Common myeloid progenitor, CD34-positive (primary cell): ENCODE results near the gene PBXIP1.
A peak's percentile ranks its signal among the peaks of the same experiment; 100 is the strongest.
"Not testable (repeated sequence)": the region's sequence is repeated elsewhere in the genome, so short reads cannot be mapped to it uniquely, and the experiment has no call there.

Experiments
- CTCF ChIA-PET: fragments of 350-600 bp; sonication (Branson Sonifier 250); formaldehyde crosslinking; loops from one replicate; lab custom pipeline; 2021; ENCODE audit warnings: antibody characterized with exemption; lab: Charles Lee
- POLR2A ChIA-PET: fragments of 350-600 bp; sonication (Branson Sonifier 250); formaldehyde crosslinking; loops from one replicate; lab custom pipeline; 2021; ENCODE audit warnings: antibody characterized with exemption; lab: Charles Lee
- DNase-seq, 3 donors: peaks; one replicate each; pipeline versions ENCODE4 v3.0.0 to v3.0.0-alpha.2; 2013
- H3K27ac ChIP-seq, 2 experiments: 1 replicate in 1 of 2; 2 replicates in 1 of 2; pipeline ENCODE4 v1.7.0; 2013; ENCODE audit warnings: inconsistent platforms in 2 of 2, low read length in 2 of 2, mild to moderate bottlenecking in 2 of 2, low read depth in 1 of 2, moderate library complexity in 1 of 2; ENCODE audit not compliant: severe bottlenecking in 2 of 2, insufficient read depth in 1 of 2, poor library complexity in 1 of 2
- H3K27me3 ChIP-seq, 5 experiments: replicated peaks in 2 of 5; 1 replicate in 3 of 5; 2 replicates in 2 of 5; pipeline versions ENCODE4 v1.6.1 to v1.7.0; 2013; ENCODE audit warnings: low read length in 4 of 5, mild to moderate bottlenecking in 2 of 5, moderate library complexity in 2 of 5, inconsistent platforms in 1 of 5; ENCODE audit not compliant: insufficient read depth in 5 of 5, control insufficient read depth in 4 of 5
- H3K36me3 ChIP-seq, 4 experiments: 1 replicate in 2 of 4; 2 replicates in 2 of 4; pipeline versions ENCODE4 v1.6.1 to v1.7.0; 2013; ENCODE audit warnings: low read length in 3 of 4, control low read depth in 1 of 4, mild to moderate bottlenecking in 1 of 4; ENCODE audit not compliant: control insufficient read depth in 4 of 4, insufficient read depth in 4 of 4
- H3K4me1 ChIP-seq, 4 experiments: 1 replicate in 3 of 4; 2 replicates in 1 of 4; pipeline versions ENCODE4 v1.6.1 to v1.7.1; 2013; ENCODE audit warnings: low read length in 3 of 4, mild to moderate bottlenecking in 3 of 4, control low read depth in 1 of 4, inconsistent platforms in 1 of 4, moderate library complexity in 1 of 4; ENCODE audit not compliant: control insufficient read depth in 4 of 4, insufficient read depth in 4 of 4; ENCODE audit errors: control extremely low read depth in 1 of 4
- H3K4me3 ChIP-seq, 7 experiments: 1 replicate in 4 of 7; 2 replicates in 3 of 7; pipeline versions ENCODE4 v1.5.1 to v1.7.0; 2013; ENCODE audit warnings: mild to moderate bottlenecking in 7 of 7, low read length in 6 of 7, moderate library complexity in 6 of 7, inconsistent platforms in 2 of 7, low read depth in 2 of 7, control low read depth in 1 of 7; ENCODE audit not compliant: insufficient read depth in 4 of 7, control insufficient read depth in 1 of 7; ENCODE audit errors: extremely low read depth in 1 of 7
- H3K9me3 ChIP-seq, 5 experiments: 1 replicate in 4 of 5; 2 replicates in 1 of 5; pipeline versions ENCODE4 v1.6.1 to v1.7.1; 2013; ENCODE audit warnings: low read length in 4 of 5, mild to moderate bottlenecking in 2 of 5, inconsistent platforms in 1 of 5, low read depth in 1 of 5, moderate library complexity in 1 of 5; ENCODE audit not compliant: control insufficient read depth in 4 of 5, insufficient read depth in 2 of 5; ENCODE audit errors: control extremely low read depth in 1 of 5
- WGBS: methylation state at CpG from one replicate; pipeline ENCODE4 v1.1.5; 2013; ENCODE audit not compliant: insufficient coverage; 5-methylcytosine and 5-hydroxymethylcytosine counted together

PBXIP1 gene

DNA sequence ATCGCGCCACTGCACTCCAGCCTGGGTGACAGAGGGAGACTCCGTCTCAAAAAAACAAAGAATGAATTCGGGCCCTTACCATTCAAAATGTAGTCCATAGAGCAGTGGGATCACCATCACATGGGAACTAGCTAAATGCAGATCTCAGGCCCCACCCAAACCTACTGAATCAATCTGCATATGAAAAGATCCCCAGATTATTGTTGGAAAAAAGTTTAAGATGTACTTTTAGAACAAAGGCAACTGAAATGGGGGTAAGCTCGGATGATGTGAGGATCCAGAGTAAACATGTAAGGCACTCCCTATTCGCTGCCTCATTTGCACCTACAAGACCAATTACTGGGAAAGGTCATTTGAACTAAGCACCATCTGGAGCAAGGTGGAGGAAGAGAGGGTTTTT lies 26.4 kb upstream of the PBXIP1 start:
- Histone ChIP-seq H3K4me1 (peaks cover 20 to 35% (median 35%) of the 10 kb centered on the region in 4 experiments), H3K27ac (peak overlapping the region in 1 of 2 experiments; percentile 57), H3K36me3 (peaks cover 0 to 19% (median 5%) of the 10 kb centered on the region in 4 experiments), H3K27me3 (no peaks in the 10 kb centered on the region), H3K9me3 (no peaks in the 10 kb centered on the region), H3K4me3 (peak overlapping the region in 6 of 7 experiments; percentile 76 to 99 (median 81))
- POLR2A ChIA-PET: interaction anchor here (1.0 kb wide), 1 partner anchor 9 kb away, joined by 4 read pairs; no protein-coding TSS in a partner anchor
- DNase-seq: no peak
- CTCF ChIA-PET: interaction anchor here (1.1 to 20.2 kb wide), 5 partner anchors 9 to 77 kb away, joined by 3 to 320 read pairs (median 9); partner anchors contain the start of genes CKS1B, LENEP and ZBTB7B
- WGBS: 65% methylated on average over 3 of the region's 6 CpGs

DNA sequence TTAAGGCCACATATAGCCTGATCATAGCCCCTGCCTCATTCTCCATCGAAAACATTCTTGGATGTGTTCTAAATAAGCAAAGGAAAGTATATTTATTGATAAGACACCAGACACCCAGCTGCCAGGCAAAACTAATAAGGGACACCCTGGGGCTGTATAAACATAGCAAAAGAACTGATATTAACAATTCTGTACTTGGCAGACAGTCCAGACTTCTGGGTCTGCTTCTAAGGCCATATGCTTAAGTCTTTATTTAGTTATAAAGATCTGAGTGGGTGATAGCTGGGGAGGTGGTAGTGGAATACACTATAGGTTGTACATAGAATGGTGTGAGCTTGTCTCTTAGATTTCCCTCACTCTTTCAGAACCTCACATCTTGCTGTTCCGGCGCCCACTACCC lies 22.5 kb upstream of the PBXIP1 start:
- no peaks in the 10 kb centered on the region for H3K27me3 ChIP-seq
- no peak for DNase-seq
- WGBS: no CpG with 5 or more reads among the region's 3 CpGs
- no peaks in the 10 kb centered on the region for H3K9me3 ChIP-seq
- CTCF ChIA-PET: interaction anchor here (1.0 to 20.2 kb wide), 7 partner anchors 9 to 82 kb away, joined by 3 to 320 read pairs (median 6); partner anchors contain the start of genes LENEP, PBXIP1 and ZBTB7B
- peak overlapping the region; percentile 11 to 98 for H3K27ac ChIP-seq
- POLR2A ChIA-PET: no interaction called here
- peaks cover 0 to 16% (median 4%) of the 10 kb centered on the region in 4 experiments for H3K36me3 ChIP-seq
- H3K4me3 ChIP-seq: peak overlapping the region in 1 of 7 experiments; percentile 26
- peaks cover 38 to 50% (median 49%) of the 10 kb centered on the region in 4 experiments for H3K4me1 ChIP-seq

DNA sequence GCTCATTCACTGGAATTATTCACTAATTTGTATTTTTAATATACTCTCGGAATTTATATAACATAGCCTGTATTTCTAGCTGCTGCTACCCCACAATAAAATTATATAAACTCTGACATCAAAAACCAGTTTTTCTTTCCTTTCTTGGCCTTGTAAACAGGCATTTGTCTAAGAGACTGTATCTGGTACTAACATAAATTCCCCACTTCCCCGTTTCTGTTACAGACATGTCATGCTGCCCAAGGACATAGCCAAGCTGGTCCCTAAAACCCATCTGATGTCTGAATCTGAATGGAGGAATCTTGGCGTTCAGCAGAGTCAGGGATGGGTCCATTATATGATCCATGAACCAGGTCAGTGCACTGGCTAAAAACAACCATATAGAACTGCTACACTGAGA lies 21.9 kb upstream of the PBXIP1 start:
- not testable (repeated sequence) for H3K9me3 ChIP-seq, H3K27me3 ChIP-seq
- DNase-seq: peak in 1 of 3 donors; percentile 34
- ChIA-PET CTCF (interaction anchor here (1.1 to 20.2 kb wide), 4 partner anchors 10 to 82 kb away, joined by 4 to 320 read pairs (median 14); partner anchors contain the start of genes LENEP, PBXIP1 and ZBTB7B), POLR2A (interaction anchor here (0.6 kb wide), 1 partner anchor 34 kb away, joined by 3 read pairs; no protein-coding TSS in a partner anchor)
- peaks cover 0 to 16% (median 4%) of the 10 kb centered on the region in 4 experiments for H3K36me3 ChIP-seq
- WGBS: 40% methylated on average over 1 of the region's 3 CpGs
- H3K27ac ChIP-seq: peak overlapping the region; percentile 11 to 98
- peak overlapping the region in 3 of 7 experiments; percentile 21 to 45 (median 26) for H3K4me3 ChIP-seq
- H3K4me1 ChIP-seq: peaks cover 38 to 54% (median 53%) of the 10 kb centered on the region in 4 experiments

DNA sequence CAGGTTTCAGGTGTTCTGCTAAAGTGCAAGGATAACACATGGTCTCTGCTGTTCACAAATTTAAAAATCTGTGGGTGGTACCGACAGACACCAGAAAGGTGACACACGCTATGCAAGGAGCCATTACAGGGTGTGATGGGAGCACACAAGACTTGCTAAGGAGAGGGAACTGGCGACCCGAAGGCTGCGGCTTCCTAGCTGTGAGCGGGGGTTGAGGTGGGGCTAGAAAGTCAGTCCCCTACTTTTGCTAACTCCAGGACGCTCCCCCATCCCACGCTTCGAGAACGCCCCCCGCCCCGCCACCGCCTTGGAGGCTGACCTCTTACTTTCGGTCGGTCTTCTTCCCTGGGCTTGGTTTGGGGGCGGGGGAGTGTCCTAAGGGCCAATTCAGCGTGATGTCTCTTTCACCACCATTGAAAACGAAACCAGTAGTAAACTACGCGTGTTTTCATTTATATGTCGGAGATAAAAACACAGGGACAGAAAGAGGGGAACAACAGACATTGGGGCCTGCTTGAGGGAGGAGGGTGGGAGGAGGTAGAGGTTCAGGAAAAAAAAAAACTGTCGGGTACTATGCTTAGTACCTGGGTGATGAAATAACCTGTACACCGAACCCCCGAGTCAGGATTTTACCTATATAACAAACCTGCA lies 19.6 kb upstream of the PBXIP1 start:
- ChIA-PET CTCF (interaction anchor here (1.2 to 20.2 kb wide), 4 partner anchors 11 to 109 kb away, joined by 3 to 320 read pairs (median 5); partner anchors contain the start of genes ADAM15, LENEP and ZBTB7B), POLR2A (no interaction called here)
- peak; percentile 59 to 78 (median 74) for DNase-seq
- peaks cover 0 to 12% (median 4%) of the 10 kb centered on the region in 4 experiments for H3K36me3 ChIP-seq
- no peaks in the 10 kb centered on the region for H3K27me3 ChIP-seq
- H3K4me1 ChIP-seq: peaks cover 32 to 64% (median 61%) of the 10 kb centered on the region in 4 experiments
- H3K9me3 ChIP-seq: no peaks in the 10 kb centered on the region
- 0% methylated on average over 19 of the region's 24 CpGs for WGBS
- H3K4me3 ChIP-seq: peak overlapping the region; percentile 49 to 97 (median 89)
- H3K27ac ChIP-seq: peak overlapping the region; percentile 91 to 98

- WGBS: 0% methylated on average over 29 of the region's 30 CpGs
- Histone ChIP-seq H3K9me3 (no peaks in the 10 kb centered on the region), H3K27ac (peak overlapping the region; percentile 91 to 98), H3K27me3 (no peaks in the 10 kb centered on the region), H3K4me1 (peaks cover 32 to 70% (median 67%) of the 10 kb centered on the region in 4 experiments), H3K4me3 (peak overlapping the region; percentile 64 to 97 (median 89)), H3K36me3 (peaks cover 0 to 12% (median 4%) of the 10 kb centered on the region in 4 experiments)
- ChIA-PET CTCF (interaction anchor here (1.4 to 20.2 kb wide), 5 partner anchors 9 to 110 kb away, joined by 3 to 320 read pairs (median 6); partner anchors contain the start of genes FLAD1, LENEP and ZBTB7B), POLR2A (interaction anchor here (0.8 to 1.5 kb wide), 2 partner anchors 14 to 20 kb away, joined by 3 to 5 read pairs; partner anchors contain the start of gene PYGO2)
- DNase-seq: peak; percentile 94 to 97 (median 96)
Observed at GRCh38 chr1:154974808-154975408, 19.0 kb upstream of the PBXIP1 start.

DNA sequence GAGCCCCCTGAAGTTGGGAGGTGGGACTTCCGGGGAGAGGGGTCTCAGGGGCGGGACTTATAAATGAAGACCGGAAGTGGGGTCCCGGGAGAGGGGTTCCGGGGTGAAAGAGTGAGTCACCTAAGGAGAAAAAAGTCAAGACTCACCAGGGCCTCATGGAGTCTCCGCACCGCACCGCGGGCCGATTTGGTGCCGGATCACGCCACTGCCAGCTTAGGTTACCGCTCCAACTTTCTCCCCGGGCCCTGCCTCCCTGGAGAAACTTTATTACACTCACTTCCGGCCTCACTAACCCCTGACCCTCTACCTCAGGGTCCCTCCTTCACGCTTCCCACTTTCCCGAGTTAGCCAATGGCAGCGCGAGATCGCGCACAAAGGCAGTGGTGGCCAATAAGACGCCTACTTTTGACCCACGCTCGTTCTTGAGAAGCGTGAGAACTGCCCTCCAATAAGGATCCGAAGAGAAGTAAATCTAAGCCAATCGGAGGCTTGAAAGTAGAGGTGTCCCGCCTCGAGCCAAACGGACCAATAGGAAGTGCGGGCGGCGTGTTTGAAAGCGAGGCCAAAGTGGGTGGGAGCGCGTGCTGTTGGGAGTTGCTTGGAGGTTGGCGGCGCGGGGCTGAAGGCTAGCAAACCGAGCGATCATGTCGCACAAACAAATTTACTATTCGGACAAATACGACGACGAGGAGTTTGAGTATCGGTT lies 18.4 kb upstream of the PBXIP1 start, which contains the start of gene CKS1B:
Gene CKS1B (plus strand): TSS at position 580 of the 706 bp plus-strand sequence. CDS start 65 bp downstream, at position 645.
- peaks cover 32 to 73% (median 72%) of the 10 kb centered on the region in 4 experiments for H3K4me1 ChIP-seq
- CTCF ChIA-PET: interaction anchor here (0.9 to 20.2 kb wide), 9 partner anchors 10 to 111 kb away, joined by 3 to 320 read pairs (median 4); partner anchors contain the start of genes FLAD1, LENEP, PMVK and ZBTB7B

More for the DNA sequence above, 18.4 kb upstream of the PBXIP1 start, which contains the start of gene CKS1B:
- H3K4me3 ChIP-seq: peak within 1 kb of the TSS; percentile 64 to 97 (median 89)
- no peaks in the 10 kb centered on the region for H3K9me3 ChIP-seq
- POLR2A ChIA-PET: interaction anchor here (0.8 to 1.7 kb wide), 5 partner anchors 9 to 26 kb away, joined by 3 to 6 read pairs (median 4); partner anchors contain the start of genes FLAD1 and PYGO2
- peaks cover 0 to 7% (median under 1%) of the 10 kb centered on the region in 4 experiments for H3K36me3 ChIP-seq
- no peaks in the 10 kb centered on the region for H3K27me3 ChIP-seq
- H3K27ac ChIP-seq: peak within 1 kb of the TSS; percentile 95 to 98
- peak; percentile 99 to 100 (median 100) for DNase-seq
- WGBS: 0% methylated on average over 42 of the region's 47 CpGs
